Hepatocyte (in vitro differentiated cells): ENCODE measurements around the gene CETP.

Source experiments
- EZH2phosphoT487 ChIP-seq: fragments of 200-600 bp; sonication (generic); IDR thresholded peaks from one replicate; pipeline ENCODE4 v1.6.1; 2018; ENCODE audit warnings: antibody characterized with exemption, mild to moderate bottlenecking, low read depth, moderate library complexity; ENCODE audit not compliant: unreplicated experiment, severe bottlenecking
- TF ChIP-seq, protein P1 (sequence below): fragments of 200-600 bp; sonication (generic); IDR thresholded peaks from 2 replicates; pipeline ENCODE4 v1.5.1; 2016; ENCODE audit warnings: antibody characterized with exemption, mild to moderate bottlenecking; ENCODE audit not compliant: poor library complexity

DNA sequence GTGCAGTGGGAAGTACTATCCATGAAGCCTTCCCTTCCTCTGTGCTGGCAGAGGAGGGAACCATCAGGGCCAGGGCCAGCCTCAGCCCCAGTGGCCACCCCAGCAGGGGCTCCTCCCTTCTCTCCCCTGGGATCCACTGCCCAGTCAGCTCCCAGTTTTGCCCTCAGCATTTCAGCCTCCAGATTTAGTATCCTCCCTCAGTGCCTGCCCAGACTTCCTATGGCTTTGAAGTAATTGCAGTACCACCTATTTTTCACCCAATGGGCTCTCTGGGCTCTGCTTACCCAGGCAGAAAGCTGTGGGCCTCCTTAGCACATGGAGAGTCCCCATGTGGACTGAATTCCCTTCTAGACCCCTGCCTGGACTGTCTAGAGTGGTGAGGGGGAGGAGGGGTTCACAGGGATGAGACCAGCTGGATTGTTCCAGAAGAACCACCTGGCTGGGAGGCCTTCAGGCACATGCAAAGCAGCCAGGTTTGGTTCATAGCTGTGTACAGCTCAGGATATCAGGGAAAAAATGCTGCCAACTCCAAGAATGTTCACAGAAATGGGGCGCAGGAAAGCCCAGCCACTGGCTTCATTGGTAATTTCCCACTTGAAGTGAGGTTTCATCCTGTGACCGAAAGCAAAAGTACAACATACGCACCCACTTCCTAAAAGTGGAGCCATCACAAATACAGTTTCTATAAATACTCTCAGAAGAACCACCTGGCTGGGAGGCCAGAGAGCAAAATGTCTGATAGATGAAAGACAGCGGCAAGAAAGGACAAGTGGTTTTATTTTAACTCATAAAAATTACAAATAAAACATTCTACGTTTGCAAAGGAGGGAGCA is 45.0 kb upstream of the CETP start:
- no peak for TF ChIP-seq EZH2phosphoT487
- TF ChIP-seq, protein P1, sequence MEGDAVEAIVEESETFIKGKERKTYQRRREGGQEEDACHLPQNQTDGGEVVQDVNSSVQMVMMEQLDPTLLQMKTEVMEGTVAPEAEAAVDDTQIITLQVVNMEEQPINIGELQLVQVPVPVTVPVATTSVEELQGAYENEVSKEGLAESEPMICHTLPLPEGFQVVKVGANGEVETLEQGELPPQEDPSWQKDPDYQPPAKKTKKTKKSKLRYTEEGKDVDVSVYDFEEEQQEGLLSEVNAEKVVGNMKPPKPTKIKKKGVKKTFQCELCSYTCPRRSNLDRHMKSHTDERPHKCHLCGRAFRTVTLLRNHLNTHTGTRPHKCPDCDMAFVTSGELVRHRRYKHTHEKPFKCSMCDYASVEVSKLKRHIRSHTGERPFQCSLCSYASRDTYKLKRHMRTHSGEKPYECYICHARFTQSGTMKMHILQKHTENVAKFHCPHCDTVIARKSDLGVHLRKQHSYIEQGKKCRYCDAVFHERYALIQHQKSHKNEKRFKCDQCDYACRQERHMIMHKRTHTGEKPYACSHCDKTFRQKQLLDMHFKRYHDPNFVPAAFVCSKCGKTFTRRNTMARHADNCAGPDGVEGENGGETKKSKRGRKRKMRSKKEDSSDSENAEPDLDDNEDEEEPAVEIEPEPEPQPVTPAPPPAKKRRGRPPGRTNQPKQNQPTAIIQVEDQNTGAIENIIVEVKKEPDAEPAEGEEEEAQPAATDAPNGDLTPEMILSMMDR, result no peak
